Gastrocnemius medialis (tissue), 4 donors: ENCODE results near the gene ATG2A. TPM values are rescaled to one million over a fixed set of nuclear protein-coding genes. Genes with fewer than 3 reads are reported as not detected.

Experiments
- ATAC-seq, 2 donors: fragments of 150-250 bp; one replicate each; pipeline ENCODE4 v1.9.1; 2016
- DNase-seq, 2 donors: peaks; one replicate each; pipeline ENCODE4 v3.0.0-alpha.2; 2019
- H3K27ac ChIP-seq, 4 donors: fragments of 200-600 bp; sonication (generic); 1 replicate in 1 of 4; 2 replicates in 3 of 4; pipeline ENCODE4 v1.5.1; 2016 to 2018; ENCODE audit warnings: mild to moderate bottlenecking in 2 of 4, moderate library complexity in 1 of 4
- H3K27me3 ChIP-seq, 3 donors: fragments of 200-600 bp; sonication (generic) in 2 of 3; 1 replicate in 1 of 3; 2 replicates in 2 of 3; pipeline versions ENCODE4 v1.5.1 to v1.6.0; 2016 to 2019; ENCODE audit warnings: mild to moderate bottlenecking in 1 of 3, moderate library complexity in 1 of 3
- H3K36me3 ChIP-seq, 2 donors: fragments of 200-600 bp; sonication (generic) in 1 of 2; one replicate each; pipeline ENCODE4 v1.5.1; 2017 to 2018
- H3K4me1 ChIP-seq, 2 donors: fragments of 200-600 bp; sonication (generic) in 1 of 2; one replicate each; pipeline ENCODE4 v1.5.1; 2016 to 2017; ENCODE audit warnings: mild to moderate bottlenecking in 2 of 2
- H3K4me3 ChIP-seq, 4 donors: fragments of 200-600 bp; sonication (generic) in 3 of 4; 1 replicate in 1 of 4; 2 replicates in 3 of 4; pipeline ENCODE4 v1.5.1; 2016 to 2019; ENCODE audit warnings: mild to moderate bottlenecking in 2 of 4
- H3K9me3 ChIP-seq, 3 donors: fragments of 200-600 bp; sonication (generic) in 2 of 3; 1 replicate in 1 of 3; 2 replicates in 2 of 3; pipeline ENCODE4 v1.5.1; 2016 to 2019
- CTCF ChIP-seq, 5 experiments: fragments of 450-650 bp in 3 of 5; fragments of 200-600 bp in 2 of 5; sonication (generic) in 2 of 5; IDR thresholded peaks in 4 of 5; conservative IDR thresholded peaks in 1 of 5; 1 replicate in 4 of 5; 2 replicates in 1 of 5; pipeline ENCODE4 v1.5.1; 2016 to 2019; ENCODE audit warnings: antibody characterized with exemption in 5 of 5, mild to moderate bottlenecking in 3 of 5, moderate library complexity in 3 of 5
- POLR2A ChIP-seq, 2 donors: fragments of 450-650 bp; IDR thresholded peaks; one replicate each; pipeline ENCODE4 v1.6.1; 2017; ENCODE audit warnings: antibody characterized with exemption in 2 of 2, mild to moderate bottlenecking in 2 of 2, moderate library complexity in 2 of 2
- in situ Hi-C, 4 donors: fragments of 200-750 bp; cut with MboI; loops; one replicate each; pipeline versions ENCODE4 v1.15.0 to v1.8.0; 2017; ENCODE audit warnings: low sequenced_read_pairs in 4 of 4
- intact Hi-C: fragments of 100-400 bp; cut with DNase I; formaldehyde crosslinking; loops from one replicate; pipeline ENCODE4 v1.15.1; 2023; ENCODE audit warnings: low total_unique reads
- total RNA-seq, 4 donors: library from RNA; depleted of rRNA; stranded (reverse); fragments of >200 nt; gene quantifications; one replicate each; pipeline versions ENCODE4 v1.1.0 to v1.2.3, GENCODE V29; 2016

The ATG2A gene
- total RNA-seq, 4 donors from 2014 or later: 10.7 to 97.5 (median 37.9) TPM

GRCh38 chr11:64931290-64931689 lies 14.3 kb upstream of the ATG2A start:
- intact Hi-C loops: no loop called here
- Histone ChIP-seq H3K27me3 (no peaks in the 10 kb centered on the region), H3K36me3 (peaks cover 0 to 75% of the 10 kb centered on the region in 2 donors), H3K4me3 (no peak overlapping the region), H3K9me3 (no peaks in the 10 kb centered on the region), H3K27ac (no peak overlapping the region), H3K4me1 (peaks cover under 1% of the 10 kb centered on the region in 2 donors)
- ATAC-seq: no peak
- no peak for DNase-seq
- no peak for TF ChIP-seq CTCF (IDR thresholded peaks at IDR 0.05 in 4 of 5, conservative IDR thresholded peaks at IDR 0.05 in 1 of 5)
- TF ChIP-seq POLR2A (IDR thresholded peaks at IDR 0.05): no peak
- in situ Hi-C loops: no loop called here

- Histone ChIP-seq H3K36me3 (peaks cover 0 to 77% of the 10 kb centered on the region in 2 donors), H3K27me3 (no peaks in the 10 kb centered on the region), H3K27ac (no peak overlapping the region), H3K4me3 (no peak overlapping the region), H3K9me3 (no peaks in the 10 kb centered on the region), H3K4me1 (peaks cover 10% of the 10 kb centered on the region in 2 donors)
- intact Hi-C loops (no loop called here), in situ Hi-C loops (no loop called here)
- TF ChIP-seq POLR2A (IDR thresholded peaks at IDR 0.05) (no peak), CTCF (IDR thresholded peaks at IDR 0.05 in 4 of 5, conservative IDR thresholded peaks at IDR 0.05 in 1 of 5) (no peak)
- DNase-seq (no peak), ATAC-seq (no peak)
Observed at GRCh38 chr11:64930340-64930739, 13.3 kb upstream of the ATG2A start.

GRCh38 chr11:64929625-64930024 lies 12.6 kb upstream of the ATG2A start:
- no peak for DNase-seq
- H3K36me3 ChIP-seq: peaks cover 0 to 77% of the 10 kb centered on the region in 2 donors
- TF ChIP-seq POLR2A (IDR thresholded peaks at IDR 0.05): no peak
- no peak for TF ChIP-seq CTCF (IDR thresholded peaks at IDR 0.05 in 4 of 5, conservative IDR thresholded peaks at IDR 0.05 in 1 of 5)
- no peaks in the 10 kb centered on the region for H3K9me3 ChIP-seq
- intact Hi-C loops: no loop called here
- in situ Hi-C loops: loop anchor here in 1 of 4 donors (10.0 kb wide), 1 partner anchor 95 kb away; the partner anchor contains the start of gene SNX15
- no peak overlapping the region for H3K4me3 ChIP-seq
- no peak for ATAC-seq
- H3K4me1 ChIP-seq: peaks cover 13% of the 10 kb centered on the region in 2 donors
- no peak overlapping the region for H3K27ac ChIP-seq
- H3K27me3 ChIP-seq: no peaks in the 10 kb centered on the region

GRCh38 chr11:64928957-64929356 lies 11.9 kb upstream of the ATG2A start:
- TF ChIP-seq CTCF (IDR thresholded peaks at IDR 0.05 in 4 of 5, conservative IDR thresholded peaks at IDR 0.05 in 1 of 5) (no peak), POLR2A (IDR thresholded peaks at IDR 0.05) (no peak)
- no peak overlapping the region for H3K27ac ChIP-seq

GRCh38 chr11:64926689-64927088 lies 9.7 kb upstream of the ATG2A start:
- DNase-seq: no peak
- H3K27me3 ChIP-seq: no peaks in the 10 kb centered on the region
- intact Hi-C loops (no loop called here), in situ Hi-C loops (loop anchor here in 1 of 4 donors (10.0 kb wide), 1 partner anchor 98 kb away; the partner anchor contains the start of gene SNX15)
- ATAC-seq: no peak
- TF ChIP-seq CTCF (IDR thresholded peaks at IDR 0.05 in 4 of 5, conservative IDR thresholded peaks at IDR 0.05 in 1 of 5): no peak
- no peak for TF ChIP-seq POLR2A (IDR thresholded peaks at IDR 0.05)
- H3K36me3 ChIP-seq: peaks cover 0 to 53% of the 10 kb centered on the region in 2 donors
- H3K4me1 ChIP-seq: peaks cover 21 to 24% of the 10 kb centered on the region in 2 donors
- no peak overlapping the region for H3K27ac ChIP-seq
- H3K4me3 ChIP-seq: no peak overlapping the region
- no peaks in the 10 kb centered on the region for H3K9me3 ChIP-seq

More at GRCh38 chr11:64928957-64929356, 11.9 kb upstream of the ATG2A start:
- H3K27me3 ChIP-seq: no peaks in the 10 kb centered on the region
- ATAC-seq (no peak), DNase-seq (no peak)
- H3K4me3 ChIP-seq: no peak overlapping the region
- intact Hi-C loops: no loop called here
- H3K9me3 ChIP-seq: no peaks in the 10 kb centered on the region
- H3K4me1 ChIP-seq: peaks cover 13% of the 10 kb centered on the region in 2 donors
- H3K36me3 ChIP-seq: peaks cover 0 to 75% of the 10 kb centered on the region in 2 donors
- in situ Hi-C loops: loop anchor here in 1 of 4 donors (10.0 kb wide), 1 partner anchor 96 kb away; the partner anchor contains the start of gene SNX15
